Smooth muscle cell (in vitro differentiated cells): Measurements from ENCODE around the gene EIF4G2. TPM values are rescaled to one million over a fixed set of nuclear protein-coding genes. Genes with fewer than 3 reads are reported as not detected.

Source experiments
- DNase-seq: peaks from one replicate; lab custom pipeline; 2025; ENCODE audit not compliant: unreplicated experiment; lab: John Stamatoyannopoulos, UW
- H2AFZ ChIP-seq: fragments of 200-600 bp; sonication (generic); 2 replicates; pipeline ENCODE4 v1.6.0; 2016; ENCODE audit warnings: antibody characterized with exemption, low read depth, mild to moderate bottlenecking
- H3F3A ChIP-seq: fragments of 200-600 bp; sonication (generic); 2 replicates; pipeline ENCODE4 v1.6.0; 2017; ENCODE audit warnings: antibody characterized with exemption, low read depth
- H3K27ac ChIP-seq: fragments of 200-600 bp; sonication (generic); 2 replicates; pipeline ENCODE4 v1.5.1; 2016; ENCODE audit warnings: low read depth, mild to moderate bottlenecking
- H3K27me3 ChIP-seq: fragments of 200-600 bp; sonication (generic); 2 replicates; pipeline ENCODE4 v1.6.1; 2016; ENCODE audit warnings: low read depth, mild to moderate bottlenecking
- H3K36me3 ChIP-seq: fragments of 200-600 bp; sonication (generic); 2 replicates; pipeline ENCODE4 v1.5.1; 2016; ENCODE audit warnings: low read depth
- H3K4me1 ChIP-seq: fragments of 200-600 bp; sonication (generic); 2 replicates; pipeline ENCODE4 v1.5.1; 2016; ENCODE audit warnings: low read depth
- H3K4me2 ChIP-seq: fragments of 200-600 bp; sonication (generic); 2 replicates; pipeline ENCODE4 v1.6.0; 2016; ENCODE audit warnings: mild to moderate bottlenecking
- H3K4me3 ChIP-seq: fragments of 200-600 bp; sonication (generic); 2 replicates; pipeline ENCODE4 v1.5.1; 2016; ENCODE audit warnings: mild to moderate bottlenecking
- H3K79me2 ChIP-seq: fragments of 200-600 bp; sonication (generic); 2 replicates; pipeline ENCODE4 v1.6.0; 2016; ENCODE audit warnings: low read depth, mild to moderate bottlenecking
- H3K9ac ChIP-seq: fragments of 200-600 bp; sonication (generic); 2 replicates; pipeline ENCODE4 v1.6.0; 2016; ENCODE audit warnings: low read depth
- H3K9me3 ChIP-seq: fragments of 200-600 bp; sonication (generic); replicated peaks from 2 replicates; pipeline ENCODE4 v1.5.1; 2016; ENCODE audit warnings: low read depth
- H4K20me1 ChIP-seq: fragments of 200-600 bp; sonication (generic); 2 replicates; pipeline ENCODE4 v1.6.0; 2016; ENCODE audit warnings: low read depth
- CTCF ChIP-seq: fragments of 200-600 bp; sonication (generic); IDR thresholded peaks from 2 replicates; pipeline ENCODE4 v1.5.1; 2017; ENCODE audit warnings: borderline replicate concordance, mild to moderate bottlenecking, antibody characterized with exemption; ENCODE audit not compliant: insufficient read depth, poor library complexity, severe bottlenecking
- WGBS: methylation state at CpG from one replicate; pipeline ENCODE4 v1.1.7; 2016; ENCODE audit warnings: low lambda C conversion rate; 5-methylcytosine and 5-hydroxymethylcytosine counted together
- polyA plus RNA-seq: library from polyadenylated mRNA; unstranded; fragments of >200 nt; fragmentation: Nextera tagmentation; extraction: Ambion mirVana; gene quantifications from 2 replicates; pipeline ENCODE4 v1.2.1, GENCODE V29; 2016
- total RNA-seq: library from RNA; depleted of rRNA; stranded (reverse); fragments of >200 nt; gene quantifications from 2 replicates; pipeline ENCODE4 v1.2.3, GENCODE V29; 2014

The EIF4G2 gene
- total RNA-seq, result 1,014 and 1,033 TPM in 2 replicates
- 658 and 666 TPM in 2 replicates for polyA plus RNA-seq

GRCh38 chr11:10808553-10809372, at the start of gene EIF4G2:
TSS of gene EIF4G2 (minus strand) at chr11:10808926.
- WGBS, result under 1% methylated on average over 60 of the region's 65 CpGs
- peaks cover 22% of the 10 kb centered on the region for H3F3A ChIP-seq
- H3K27me3 ChIP-seq, result no peaks in the 10 kb centered on the region
- DNase-seq, result peak; percentile 90
- H3K4me1 ChIP-seq, result peaks cover 25% of the 10 kb centered on the region
- H3K9me3 ChIP-seq, result no peaks in the 10 kb centered on the region
- peaks cover 46% of the 10 kb centered on the region for H4K20me1 ChIP-seq
- no peak for TF ChIP-seq CTCF
- H3K4me2 ChIP-seq, result peak within 1 kb of the TSS; percentile 92
- H3K79me2 ChIP-seq, result peaks cover 47% of the 10 kb centered on the region
- H3K9ac ChIP-seq, result peak within 1 kb of the TSS; percentile 100
- peak within 1 kb of the TSS; percentile 99 for H3K4me3 ChIP-seq
- H3K36me3 ChIP-seq, result peaks cover 28% of the 10 kb centered on the region
- H2AFZ ChIP-seq, result peak within 1 kb of the TSS; percentile 61
- H3K27ac ChIP-seq, result peak within 1 kb of the TSS; percentile 99

GRCh38 chr11:10857709-10858438, 49.1 kb upstream of the EIF4G2 start, which contains the start of gene ZBED5:
TSS of gene ZBED5 (minus strand) at chr11:10858053. CDS start at chr11:10854945, 3,108 bp downstream.
- no peaks in the 10 kb centered on the region for H4K20me1 ChIP-seq
- peak within 1 kb of the TSS; percentile 73 for H3K4me3 ChIP-seq
- peak within 1 kb of the TSS; percentile 88 for H3K9ac ChIP-seq
- peaks cover 61% of the 10 kb centered on the region for H3K79me2 ChIP-seq
- H3K9me3 ChIP-seq, result no peaks in the 10 kb centered on the region
- no peaks in the 10 kb centered on the region for H3F3A ChIP-seq
- peak; percentile 94 for DNase-seq
- peak within 1 kb of the TSS; percentile 93 for H3K27ac ChIP-seq
- H3K36me3 ChIP-seq, result peaks cover 20% of the 10 kb centered on the region
- peak within 1 kb of the TSS; percentile 84 for H2AFZ ChIP-seq
- peaks cover 8% of the 10 kb centered on the region for H3K4me1 ChIP-seq
- peak within 1 kb of the TSS; percentile 90 for H3K4me2 ChIP-seq
- no peaks in the 10 kb centered on the region for H3K27me3 ChIP-seq
- WGBS, result under 1% methylated on average over 59 of the region's 59 CpGs
- TF ChIP-seq CTCF, result no peak

GRCh38 chr11:10857459-10857708, 48.7 kb upstream of the EIF4G2 start:
- no peak for DNase-seq
- 3% methylated on average over 14 of the region's 14 CpGs for WGBS
- H3K27me3 ChIP-seq, result no peaks in the 10 kb centered on the region
- H2AFZ ChIP-seq, result peak overlapping the region; percentile 84
- H3K4me3 ChIP-seq, result peak overlapping the region; percentile 73
- peaks cover 8% of the 10 kb centered on the region for H3K4me1 ChIP-seq
- H3K36me3 ChIP-seq, result peaks cover 23% of the 10 kb centered on the region
- H4K20me1 ChIP-seq, result no peaks in the 10 kb centered on the region
- peak overlapping the region; percentile 93 for H3K27ac ChIP-seq
- peak; percentile 11 for TF ChIP-seq CTCF
- peaks cover 61% of the 10 kb centered on the region for H3K79me2 ChIP-seq
- no peaks in the 10 kb centered on the region for H3K9me3 ChIP-seq
- peak overlapping the region; percentile 90 for H3K4me2 ChIP-seq
- H3K9ac ChIP-seq, result peak overlapping the region; percentile 88
- no peaks in the 10 kb centered on the region for H3F3A ChIP-seq
